SK-N-SH (cell line): ENCODE data around the gene RMDN3. TPM values are rescaled to one million over a fixed set of nuclear protein-coding genes. Genes with fewer than 3 reads are reported as not detected.

Experiments
- CTCF ChIA-PET: fragments of 300-600, 350-600 bp; formaldehyde crosslinking; extraction: SDS; loops from one replicate; lab custom pipeline; 2021; lab: Yijun Ruan, JAX
- POLR2A ChIA-PET: fragments of 350-600 bp; sonication (Branson Sonifier 250); formaldehyde crosslinking; extraction: SDS; loops from one replicate; lab custom pipeline; 2020; ENCODE audit warnings: antibody characterized with exemption, inconsistent platforms; lab: Yijun Ruan, JAX
- DNase-seq: peaks from one replicate; pipeline ENCODE4 v3.0.0; 2012
- H2AFZ ChIP-seq: fragments of 200-600 bp; sonication (generic); 2 replicates; pipeline ENCODE4 v1.8.1; 2016; ENCODE audit warnings: antibody characterized with exemption, mild to moderate bottlenecking, low read depth
- H3F3A ChIP-seq: fragments of 200-600 bp; sonication (generic); replicated peaks from 2 replicates; pipeline ENCODE3; 2016; ENCODE audit warnings: antibody characterized with exemption, mild to moderate bottlenecking; ENCODE audit not compliant: insufficient read depth
- H3K27ac ChIP-seq, 2 experiments: fragments of 200-500 bp in 1 of 2; fragments of 200-600 bp in 1 of 2; sonication (Bioruptor generic) in 1 of 2; sonication (generic), shearing (Covaris generic) in 1 of 2; 2 replicates each; pipeline versions ENCODE4 v1.5.1 to v1.6.1; 2014 to 2016; ENCODE audit warnings: low read depth in 2 of 2, inconsistent platforms in 1 of 2, low read length in 1 of 2, mild to moderate bottlenecking in 1 of 2, mixed read lengths in 1 of 2
- H3K27me3 ChIP-seq: fragments of 200-600 bp; sonication (generic), shearing (Covaris generic); 2 replicates; pipeline ENCODE4 v1.6.1; 2016; ENCODE audit warnings: mixed run types; ENCODE audit not compliant: insufficient read depth
- H3K36me3 ChIP-seq, 2 experiments: fragments of 200-500 bp in 1 of 2; fragments of 200-600 bp in 1 of 2; sonication (Bioruptor generic) in 1 of 2; sonication (generic) in 1 of 2; replicated peaks in 1 of 2; 2 replicates each; pipeline versions ENCODE3 to v1.5.1; 2014 to 2016; ENCODE audit warnings: low read length in 1 of 2, mild to moderate bottlenecking in 1 of 2; ENCODE audit not compliant: insufficient read depth in 2 of 2, control insufficient read depth in 1 of 2
- H3K4me1 ChIP-seq, 2 experiments: fragments of 200-500 bp in 1 of 2; fragments of 200-600 bp in 1 of 2; sonication (Bioruptor generic) in 1 of 2; sonication (generic), shearing (Covaris generic) in 1 of 2; 2 replicates each; pipeline versions ENCODE4 v1.5.1 to v1.6.1; 2014 to 2016; ENCODE audit warnings: low read depth in 1 of 2, low read length in 1 of 2, mixed run types in 1 of 2; ENCODE audit not compliant: insufficient read depth in 2 of 2, control insufficient read depth in 1 of 2
- H3K4me2 ChIP-seq: fragments of 200-600 bp; sonication (generic), shearing (Covaris generic); 2 replicates; pipeline ENCODE4 v1.6.1; 2017; ENCODE audit warnings: mixed run types
- H3K4me3 ChIP-seq, 2 experiments: fragments of 200-500 bp in 1 of 2; fragments of 200-600 bp in 1 of 2; sonication (Bioruptor generic) in 1 of 2; sonication (generic), shearing (Covaris generic) in 1 of 2; 2 replicates each; pipeline versions ENCODE4 v1.5.1 to v1.8.1; 2014 to 2016; ENCODE audit warnings: low read depth in 2 of 2, inconsistent platforms in 1 of 2, low read length in 1 of 2, mild to moderate bottlenecking in 1 of 2, mixed read lengths in 1 of 2, moderate library complexity in 1 of 2
- H3K79me2 ChIP-seq: fragments of 200-600 bp; sonication (generic); 2 replicates; pipeline ENCODE4 v1.8.1; 2017; ENCODE audit warnings: mild to moderate bottlenecking; ENCODE audit not compliant: insufficient read depth
- H3K9ac ChIP-seq: fragments of 200-600 bp; sonication (generic); 2 replicates; pipeline ENCODE4 v1.6.1; 2017; ENCODE audit warnings: mixed run types
- H3K9me2 ChIP-seq: fragments of 200-600 bp; sonication (generic); 2 replicates; pipeline ENCODE4 v1.6.1; 2017; ENCODE audit warnings: mixed run types
- H3K9me3 ChIP-seq: fragments of 200-600 bp; sonication (generic); 2 replicates; pipeline ENCODE4 v1.6.1; 2017; ENCODE audit warnings: mixed run types, mild to moderate bottlenecking, moderate library complexity
- H4K20me1 ChIP-seq: fragments of 200-600 bp; sonication (generic); 2 replicates; pipeline ENCODE4 v1.6.1; 2017; ENCODE audit warnings: mild to moderate bottlenecking, mixed run types; ENCODE audit not compliant: insufficient read depth
- CHD2 ChIP-seq: fragments of 150-350 bp; IDR thresholded peaks from 2 replicates; pipeline ENCODE4 v1.6.1; 2018; ENCODE audit warnings: low read length; ENCODE audit not compliant: partially characterized antibody
- CTCF ChIP-seq: fragments of 200-600 bp; sonication (generic); IDR thresholded peaks from 2 replicates; pipeline ENCODE4 v1.6.1; 2017; ENCODE audit warnings: antibody characterized with exemption, mild to moderate bottlenecking, moderate library complexity
- EZH2phosphoT487 ChIP-seq: fragments of 200-600 bp; sonication (generic); IDR thresholded peaks from 2 replicates; pipeline ENCODE4 v1.6.1; 2017; ENCODE audit warnings: low read depth, mixed run types, mild to moderate bottlenecking, antibody characterized with exemption, moderate library complexity, borderline replicate concordance
- FOSL2 ChIP-seq: IDR thresholded peaks from 2 replicates; pipeline ENCODE4 v1.4.0; 2012; ENCODE audit warnings: low read depth, mild to moderate bottlenecking, moderate library complexity, borderline replicate concordance
- FOXM1 ChIP-seq: IDR thresholded peaks from 2 replicates; pipeline ENCODE4 v1.4.0; 2012; ENCODE audit warnings: low read depth, mild to moderate bottlenecking
- GABPA ChIP-seq: IDR thresholded peaks from 2 replicates; pipeline ENCODE4 v1.4.0; 2012; ENCODE audit warnings: low read depth, mild to moderate bottlenecking
- GATA2 ChIP-seq: sonication (generic); formaldehyde crosslinking; IDR thresholded peaks from 2 replicates; pipeline ENCODE4 v1.5.0; 2020; ENCODE audit warnings: mild to moderate bottlenecking, missing genetic modification reagents
- IRF3 ChIP-seq: fragments of 150-350 bp; IDR thresholded peaks from 2 replicates; pipeline ENCODE4 v1.6.1; 2016; ENCODE audit warnings: mild to moderate bottlenecking, low read depth, low read length
- MAX ChIP-seq: IDR thresholded peaks from 2 replicates; pipeline ENCODE4 v1.4.0; 2012; ENCODE audit warnings: low read depth
- MXI1 ChIP-seq: IDR thresholded peaks from 2 replicates; pipeline ENCODE4 v1.6.1; 2012; ENCODE audit warnings: mild to moderate bottlenecking, low read depth, low read length, improper control_type of control experiment
- NFIC ChIP-seq: IDR thresholded peaks from 2 replicates; pipeline ENCODE4 v1.4.0; 2012; ENCODE audit warnings: borderline replicate concordance
- NRF1 ChIP-seq: IDR thresholded peaks from 2 replicates; pipeline ENCODE4 v1.6.1; 2012; ENCODE audit warnings: low read depth, mild to moderate bottlenecking, low read length
- PBX3 ChIP-seq: IDR thresholded peaks from 2 replicates; pipeline ENCODE4; 2012
- RXRA ChIP-seq: IDR thresholded peaks from 2 replicates; pipeline ENCODE4 v1.4.0; 2012; ENCODE audit warnings: low read depth, mild to moderate bottlenecking, borderline replicate concordance
- SIN3A ChIP-seq: IDR thresholded peaks from 2 replicates; pipeline ENCODE4 v1.6.1; 2012; ENCODE audit warnings: low read depth, mild to moderate bottlenecking, low read length, moderate library complexity, borderline replicate concordance
- TAF1 ChIP-seq: IDR thresholded peaks from 2 replicates; pipeline ENCODE4 v1.6.1; 2012; ENCODE audit warnings: low read depth, mild to moderate bottlenecking, low read length, moderate library complexity, borderline replicate concordance
- TCF12 ChIP-seq: IDR thresholded peaks from 2 replicates; pipeline ENCODE4 v1.4.0; 2012
- YY1 ChIP-seq: IDR thresholded peaks from 2 replicates; pipeline ENCODE4 v1.4.0; 2012; ENCODE audit warnings: low read depth, mild to moderate bottlenecking
- WGBS: methylation state at CpG from one replicate; pipeline ENCODE4 v1.1.6; 2017; ENCODE audit warnings: low lambda C conversion rate; 5-methylcytosine and 5-hydroxymethylcytosine counted together
- polyA plus RNA-seq, 3 experiments: library from polyadenylated mRNA; depleted of rRNA; stranded (reverse); fragments of >200 nt; gene quantifications; 2 replicates each; pipeline ENCODE4 v1.2.3, GENCODE V29; 2012

RMDN3 gene
- polyA plus RNA-seq, 1 of the 3 experiments (the other 2 are of a cell fraction) = 33.0 TPM

GRCh38 chr15:40722354-40722753 lies 32.7 kb downstream of the RMDN3 start:
- Histone ChIP-seq H3K4me1 (peaks cover 0 to 8% of the 10 kb centered on the region in 2 experiments; a peak in 1 of 4 replicates), H3F3A (peaks cover 13% of the 10 kb centered on the region), H3K9me3 (no peaks in the 10 kb centered on the region), H2AFZ (no peak overlapping the region), H3K27me3 (no peaks in the 10 kb centered on the region), H3K79me2 (no peaks in the 10 kb centered on the region), H3K36me3 (peaks cover 2 to 15% of the 10 kb centered on the region in 2 experiments), H3K9ac (no peak overlapping the region), H3K27ac (no peak overlapping the region), H4K20me1 (no peaks in the 10 kb centered on the region), H3K9me2 (no peaks in the 10 kb centered on the region), H3K4me3 (no peak overlapping the region), H3K4me2 (no peak overlapping the region)
- TF ChIP-seq FOSL2 (no peak), GABPA (no peak), MAX (no peak), TCF12 (no peak), NFIC (no peak)
- no peak for DNase-seq
- CTCF ChIA-PET = interaction anchor here (1.0 to 2.0 kb wide), 5 partner anchors 10 to 60 kb away, joined by 4 to 7 read pairs (median 5); no protein-coding TSS in a partner anchor
- POLR2A ChIA-PET = no interaction called here
- 93% methylated on average over 4 of the region's 4 CpGs for WGBS

GRCh38 chr15:40721701-40722100 lies 33.4 kb downstream of the RMDN3 start:
- H3K4me2 ChIP-seq = no peak overlapping the region
- TF ChIP-seq CHD2 (no peak), YY1 (no peak), PBX3 (no peak), MXI1 (no peak), MAX (no peak), CTCF (no peak), SIN3A (no peak), IRF3 (no peak), FOXM1 (no peak), NRF1 (no peak), TAF1 (no peak), RXRA (no peak), GATA2 (CRISPR knock-in tag) (no peak), EZH2phosphoT487 (no peak)
- H2AFZ ChIP-seq = no peak overlapping the region
- ChIA-PET CTCF (interaction anchor here (0.8 to 1.6 kb wide), 3 partner anchors 45 to 61 kb away, joined by 3 to 5 read pairs (median 4); no protein-coding TSS in a partner anchor), POLR2A (interaction anchor here (0.6 to 0.7 kb wide), 2 partner anchors 46 to 111 kb away, joined by 3 to 4 read pairs; no protein-coding TSS in a partner anchor)
- no peaks in the 10 kb centered on the region for H4K20me1 ChIP-seq
- H3K9ac ChIP-seq = no peak overlapping the region
- H3K27me3 ChIP-seq = no peaks in the 10 kb centered on the region
- peaks cover 0 to 8% of the 10 kb centered on the region in 2 experiments; a peak in 1 of 4 replicates for H3K4me1 ChIP-seq
- 93% methylated on average over 1 of the region's 1 CpG for WGBS
- H3K4me3 ChIP-seq = no peak overlapping the region
- peaks cover 2 to 15% of the 10 kb centered on the region in 2 experiments for H3K36me3 ChIP-seq
- no peak for DNase-seq
- no peaks in the 10 kb centered on the region for H3K9me3 ChIP-seq
- no peaks in the 10 kb centered on the region for H3K79me2 ChIP-seq
- peaks cover 13% of the 10 kb centered on the region for H3F3A ChIP-seq
- no peaks in the 10 kb centered on the region for H3K9me2 ChIP-seq
- H3K27ac ChIP-seq = no peak overlapping the region
